Myometrial cell (primary cell): ENCODE results near the gene ASAH2B. TPM values are rescaled to one million over a fixed set of nuclear protein-coding genes. Genes with fewer than 3 reads are reported as not detected.

Source experiments
- total RNA-seq: library from RNA; depleted of rRNA; stranded (reverse); fragments of >200 nt; gene quantifications from 2 replicates; pipeline ENCODE4 v1.2.3, GENCODE V29; 2015

Gene ASAH2B
- 1.4 and 3.2 TPM in 2 replicates for total RNA-seq

GRCh38 chr10:50739618-50740292 is at the start of gene ASAH2B:
TSS of gene ASAH2B (plus strand) at chr10:50739936. CDS start at chr10:50745131, 5,195 bp downstream.

Other genes starting within 250 kb of the ASAH2B start
- 38.6 and 53.7 TPM in 2 replicates for gene SGMS1, start 116.0 kb upstream of the ASAH2B start, total RNA-seq
- gene A1CF, start 145.7 kb downstream of the ASAH2B start, total RNA-seq = not detected in 2 replicates